SH-SY5Y (cell line): Measurements from ENCODE around the gene SEMA3G.

Experiments
- GATA2 ChIP-seq: IDR thresholded peaks from 2 replicates; pipeline ENCODE4 v1.6.1; 2011; ENCODE audit warnings: mild to moderate bottlenecking, low read depth, low read length
- GATA3 ChIP-seq: IDR thresholded peaks from 2 replicates; pipeline ENCODE4 v1.6.1; 2011; ENCODE audit warnings: low read depth, mild to moderate bottlenecking, low read length, moderate library complexity

- no peak for TF ChIP-seq GATA2
- TF ChIP-seq GATA3 = no peak
Observed at GRCh38 chr3:52490939-52491526, 46.1 kb upstream of the SEMA3G start.
